OCI-LY1 (cell line): ENCODE results near the gene DCDC1.

Experiments
- H2AFZ ChIP-seq: fragments of 200-600 bp; sonication (generic), shearing (Covaris generic); 2 replicates; pipeline ENCODE4 v1.6.0; 2014; ENCODE audit warnings: antibody characterized with exemption, mild to moderate bottlenecking, low read length
- H3F3A ChIP-seq: fragments of 200-600 bp; sonication (generic), shearing (Covaris generic); 2 replicates; pipeline ENCODE4 v1.6.0; 2014; ENCODE audit warnings: mild to moderate bottlenecking, antibody characterized with exemption, low read length, moderate library complexity; ENCODE audit not compliant: insufficient read depth
- H3K27ac ChIP-seq: fragments of 200-600 bp; sonication (generic); 2 replicates; pipeline ENCODE4 v1.5.1; 2014; ENCODE audit warnings: low read length, mixed run types, mild to moderate bottlenecking, low read depth; ENCODE audit not compliant: poor library complexity, severe bottlenecking
- H3K27me3 ChIP-seq: fragments of 200-600 bp; sonication (generic); 2 replicates; pipeline ENCODE4 v1.6.0; 2014; ENCODE audit warnings: antibody characterized with exemption, mild to moderate bottlenecking, low read length, moderate library complexity; ENCODE audit not compliant: insufficient read depth
- H3K36me3 ChIP-seq: fragments of 200-600 bp; sonication (generic); 2 replicates; pipeline ENCODE4 v1.6.1; 2014; ENCODE audit warnings: mild to moderate bottlenecking, antibody characterized with exemption, low read length, moderate library complexity, mixed read lengths; ENCODE audit not compliant: insufficient read depth
- H3K4me1 ChIP-seq: fragments of 200-600 bp; sonication (generic); 2 replicates; pipeline ENCODE4 v1.5.1; 2014; ENCODE audit warnings: mild to moderate bottlenecking, low read length, moderate library complexity; ENCODE audit not compliant: insufficient read depth, severe bottlenecking
- H3K4me2 ChIP-seq: fragments of 200-600 bp; sonication (generic), shearing (Covaris generic); 2 replicates; pipeline ENCODE4 v1.6.1; 2014; ENCODE audit warnings: low read length
- H3K4me3 ChIP-seq: fragments of 200-600 bp; sonication (generic); 2 replicates; pipeline ENCODE4 v1.5.1; 2014; ENCODE audit warnings: low read length, low read depth, mild to moderate bottlenecking, mixed read lengths; ENCODE audit not compliant: poor library complexity, severe bottlenecking
- H3K79me2 ChIP-seq: fragments of 200-600 bp; shearing (Covaris generic); 2 replicates; pipeline ENCODE4 v1.6.1; 2016; ENCODE audit warnings: mixed run types, low read length, mixed read lengths; ENCODE audit not compliant: insufficient read depth
- H3K9ac ChIP-seq: fragments of 200-600 bp; sonication (generic), shearing (Covaris generic); 2 replicates; pipeline ENCODE4 v1.6.1; 2014; ENCODE audit warnings: mild to moderate bottlenecking, low read length, mixed read lengths
- H3K9me2 ChIP-seq: fragments of 200-600 bp; sonication (generic), shearing (Covaris generic); 2 replicates; pipeline ENCODE4 v1.6.1; 2014; ENCODE audit warnings: low read depth, mild to moderate bottlenecking, low read length, mixed read lengths
- H3K9me3 ChIP-seq: fragments of 200-600 bp; shearing (Covaris generic); 2 replicates; pipeline ENCODE4 v1.6.1; 2014; ENCODE audit warnings: low read length, mixed read lengths
- H4K20me1 ChIP-seq: fragments of 200-600 bp; sonication (generic), shearing (Covaris generic); 2 replicates; pipeline ENCODE4 v1.6.0; 2016; ENCODE audit warnings: mild to moderate bottlenecking, low read length; ENCODE audit not compliant: insufficient read depth
- EZH2 ChIP-seq: fragments of 200-600 bp; sonication (generic), shearing (Covaris generic); IDR thresholded peaks from 2 replicates; pipeline ENCODE4 v1.8.0; 2017; ENCODE audit warnings: borderline replicate concordance, mixed run types, mild to moderate bottlenecking, antibody characterized with exemption, low read length, moderate library complexity, mixed read lengths
- TF ChIP-seq, protein P1 (sequence below): fragments of 200-600 bp; sonication (generic), shearing (Covaris generic); IDR thresholded peaks from 2 replicates; pipeline ENCODE4 v1.5.1; 2017; ENCODE audit warnings: mild to moderate bottlenecking, antibody characterized with exemption, low read length, moderate library complexity, mixed read lengths

DCDC1 gene

DNA sequence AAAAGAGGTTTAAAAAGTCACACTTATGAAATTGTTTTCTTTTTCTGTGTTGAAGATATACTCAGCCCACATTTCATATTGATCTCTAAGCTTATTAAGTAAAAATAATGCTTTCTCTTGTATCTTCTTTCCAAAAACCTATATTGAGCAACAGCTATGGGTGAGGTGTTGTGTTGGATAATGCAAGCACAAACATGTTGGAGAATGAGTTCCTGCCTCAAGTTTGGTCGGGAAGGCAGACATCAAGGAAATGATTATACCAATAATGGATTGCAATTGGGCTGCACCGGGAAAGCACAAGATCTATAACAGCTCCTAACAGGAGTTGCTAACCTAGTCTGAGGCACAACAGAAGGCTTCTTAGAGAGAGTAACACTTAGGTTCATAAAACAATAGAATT lies 474.5 kb downstream of the DCDC1 start:
- Histone ChIP-seq H3K4me2 (no peak overlapping the region), H3K9ac (no peak overlapping the region), H3K36me3 (no peaks in the 10 kb centered on the region), H3K79me2 (no peaks in the 10 kb centered on the region), H3K9me3 (no peaks in the 10 kb centered on the region), H3F3A (no peaks in the 10 kb centered on the region), H3K4me1 (no peaks in the 10 kb centered on the region), H3K27ac (no peak overlapping the region), H4K20me1 (no peaks in the 10 kb centered on the region), H3K9me2 (no peaks in the 10 kb centered on the region), H2AFZ (no peak overlapping the region), H3K27me3 (no peaks in the 10 kb centered on the region), H3K4me3 (no peak overlapping the region)
- TF ChIP-seq, protein P1, sequence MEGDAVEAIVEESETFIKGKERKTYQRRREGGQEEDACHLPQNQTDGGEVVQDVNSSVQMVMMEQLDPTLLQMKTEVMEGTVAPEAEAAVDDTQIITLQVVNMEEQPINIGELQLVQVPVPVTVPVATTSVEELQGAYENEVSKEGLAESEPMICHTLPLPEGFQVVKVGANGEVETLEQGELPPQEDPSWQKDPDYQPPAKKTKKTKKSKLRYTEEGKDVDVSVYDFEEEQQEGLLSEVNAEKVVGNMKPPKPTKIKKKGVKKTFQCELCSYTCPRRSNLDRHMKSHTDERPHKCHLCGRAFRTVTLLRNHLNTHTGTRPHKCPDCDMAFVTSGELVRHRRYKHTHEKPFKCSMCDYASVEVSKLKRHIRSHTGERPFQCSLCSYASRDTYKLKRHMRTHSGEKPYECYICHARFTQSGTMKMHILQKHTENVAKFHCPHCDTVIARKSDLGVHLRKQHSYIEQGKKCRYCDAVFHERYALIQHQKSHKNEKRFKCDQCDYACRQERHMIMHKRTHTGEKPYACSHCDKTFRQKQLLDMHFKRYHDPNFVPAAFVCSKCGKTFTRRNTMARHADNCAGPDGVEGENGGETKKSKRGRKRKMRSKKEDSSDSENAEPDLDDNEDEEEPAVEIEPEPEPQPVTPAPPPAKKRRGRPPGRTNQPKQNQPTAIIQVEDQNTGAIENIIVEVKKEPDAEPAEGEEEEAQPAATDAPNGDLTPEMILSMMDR: no peak
- TF ChIP-seq EZH2: no peak

DNA sequence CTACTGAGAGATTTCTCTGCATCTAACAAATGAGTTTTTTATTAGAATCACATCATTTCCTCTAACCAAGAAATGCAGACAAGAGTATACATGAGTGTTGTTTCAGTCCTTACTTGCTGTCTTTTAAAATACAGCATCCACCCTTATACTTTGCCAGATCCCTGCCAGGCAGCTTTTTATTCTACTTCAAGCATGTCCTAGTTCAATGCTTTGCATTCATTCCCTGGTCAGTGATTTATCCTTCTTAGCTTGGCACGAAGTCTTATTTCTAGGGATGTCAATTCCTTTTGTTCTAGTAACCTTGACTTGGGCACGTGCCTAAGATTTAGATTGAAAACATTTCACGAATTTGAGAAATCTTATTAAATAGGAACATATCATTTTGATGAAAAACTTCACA lies 476.2 kb downstream of the DCDC1 start:
- no peaks in the 10 kb centered on the region for H4K20me1 ChIP-seq
- no peaks in the 10 kb centered on the region for H3K9me3 ChIP-seq
- no peaks in the 10 kb centered on the region for H3K36me3 ChIP-seq
- H2AFZ ChIP-seq: no peak overlapping the region
- no peak overlapping the region for H3K27ac ChIP-seq
- no peaks in the 10 kb centered on the region for H3K79me2 ChIP-seq
- H3K4me1 ChIP-seq: no peaks in the 10 kb centered on the region
- H3K4me3 ChIP-seq: no peak overlapping the region
- no peaks in the 10 kb centered on the region for H3F3A ChIP-seq
- TF ChIP-seq EZH2: no peak
- TF ChIP-seq, protein P1: no peak
- H3K27me3 ChIP-seq: no peaks in the 10 kb centered on the region
- no peak overlapping the region for H3K9ac ChIP-seq
- no peaks in the 10 kb centered on the region for H3K9me2 ChIP-seq
- no peak overlapping the region for H3K4me2 ChIP-seq

DNA sequence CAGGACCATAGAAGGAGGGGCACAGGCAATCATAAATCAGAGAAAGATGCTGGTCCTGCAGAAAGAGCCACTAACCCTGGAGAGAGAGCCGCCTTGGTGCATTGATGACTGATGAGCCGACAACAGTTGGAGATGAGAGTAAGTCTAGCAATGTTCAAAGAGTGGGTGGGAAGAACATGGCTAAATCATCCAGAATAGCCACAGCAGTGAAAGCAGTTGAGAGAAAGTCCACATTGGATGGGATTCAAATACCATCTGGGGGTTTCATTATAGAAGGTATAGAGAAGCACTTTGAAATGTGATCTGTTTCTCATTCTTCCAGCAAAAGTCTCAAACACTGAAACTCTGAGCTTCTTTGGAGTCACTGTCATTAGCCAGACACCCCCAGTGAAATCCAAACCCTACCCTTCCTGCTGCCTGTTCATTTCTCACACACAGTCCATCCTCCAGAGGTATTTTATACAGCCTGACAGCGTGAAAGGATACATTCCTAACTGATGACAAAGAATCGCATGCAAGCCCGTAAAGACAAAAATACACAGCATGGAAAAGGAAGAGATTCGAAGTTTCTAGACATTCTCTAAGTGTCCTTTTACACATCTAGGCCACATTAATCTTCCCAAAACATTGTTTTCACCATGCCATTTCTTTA lies 480.3 kb downstream of the DCDC1 start:
- H3K4me1 ChIP-seq: no peaks in the 10 kb centered on the region
- no peak overlapping the region for H2AFZ ChIP-seq
- H3K79me2 ChIP-seq: no peaks in the 10 kb centered on the region
- H3K27ac ChIP-seq: no peak overlapping the region
- no peak overlapping the region for H3K9ac ChIP-seq
- no peaks in the 10 kb centered on the region for H3K9me2 ChIP-seq
- H3K36me3 ChIP-seq: no peaks in the 10 kb centered on the region
- TF ChIP-seq EZH2: no peak
- no peak overlapping the region for H3K4me2 ChIP-seq
- no peaks in the 10 kb centered on the region for H3K9me3 ChIP-seq
- H4K20me1 ChIP-seq: no peaks in the 10 kb centered on the region
- no peak overlapping the region for H3K4me3 ChIP-seq
- no peaks in the 10 kb centered on the region for H3F3A ChIP-seq
- H3K27me3 ChIP-seq: no peaks in the 10 kb centered on the region
